DMS 273 (cell line): ENCODE results near the gene SH3GL1.
"Not testable (repeated sequence)": the region's sequence is repeated elsewhere in the genome, so short reads cannot be mapped to it uniquely, and the experiment has no call there.

Experiments used
- DNase-seq: peaks from one replicate; lab custom pipeline; 2025; ENCODE audit not compliant: unreplicated experiment; lab: John Stamatoyannopoulos, UW

SH3GL1 gene

DNA sequence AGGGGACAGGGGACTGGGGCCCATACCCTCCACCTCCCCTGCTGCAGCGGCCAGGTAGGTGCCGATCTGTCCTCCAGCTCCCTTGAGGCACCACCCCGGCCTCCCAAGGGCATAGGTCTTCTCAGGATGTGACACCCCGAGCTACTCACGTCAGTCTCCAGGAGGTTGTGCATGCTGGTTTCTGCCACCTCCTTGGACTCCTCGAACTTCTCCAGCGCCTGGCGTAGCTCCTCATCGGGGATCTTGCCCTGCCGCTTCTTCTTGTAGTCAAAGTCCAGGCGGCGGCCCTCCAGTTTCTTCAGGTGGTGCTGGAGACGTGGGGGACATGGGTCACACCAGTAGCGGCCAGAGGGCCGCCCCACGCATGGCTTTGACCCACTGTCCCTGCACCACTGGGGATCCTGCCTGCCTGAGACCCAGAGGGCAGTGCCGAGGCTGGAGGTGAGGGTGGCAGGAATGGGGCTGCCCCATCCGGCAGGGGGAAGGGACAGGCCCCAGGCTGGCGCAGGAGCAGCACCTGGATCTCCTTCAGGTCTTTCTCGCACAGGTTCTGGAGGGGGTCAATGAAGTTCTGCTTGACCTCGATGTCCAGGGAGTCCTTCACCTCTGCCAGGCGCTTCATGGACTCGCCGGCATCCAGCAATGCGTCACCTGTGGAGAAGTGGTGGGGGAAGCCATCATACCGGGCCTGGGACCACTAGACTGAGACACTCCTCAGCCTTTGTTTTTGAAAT is 36.6 kb downstream of the SH3GL1 start:
- no peak for DNase-seq

DNA sequence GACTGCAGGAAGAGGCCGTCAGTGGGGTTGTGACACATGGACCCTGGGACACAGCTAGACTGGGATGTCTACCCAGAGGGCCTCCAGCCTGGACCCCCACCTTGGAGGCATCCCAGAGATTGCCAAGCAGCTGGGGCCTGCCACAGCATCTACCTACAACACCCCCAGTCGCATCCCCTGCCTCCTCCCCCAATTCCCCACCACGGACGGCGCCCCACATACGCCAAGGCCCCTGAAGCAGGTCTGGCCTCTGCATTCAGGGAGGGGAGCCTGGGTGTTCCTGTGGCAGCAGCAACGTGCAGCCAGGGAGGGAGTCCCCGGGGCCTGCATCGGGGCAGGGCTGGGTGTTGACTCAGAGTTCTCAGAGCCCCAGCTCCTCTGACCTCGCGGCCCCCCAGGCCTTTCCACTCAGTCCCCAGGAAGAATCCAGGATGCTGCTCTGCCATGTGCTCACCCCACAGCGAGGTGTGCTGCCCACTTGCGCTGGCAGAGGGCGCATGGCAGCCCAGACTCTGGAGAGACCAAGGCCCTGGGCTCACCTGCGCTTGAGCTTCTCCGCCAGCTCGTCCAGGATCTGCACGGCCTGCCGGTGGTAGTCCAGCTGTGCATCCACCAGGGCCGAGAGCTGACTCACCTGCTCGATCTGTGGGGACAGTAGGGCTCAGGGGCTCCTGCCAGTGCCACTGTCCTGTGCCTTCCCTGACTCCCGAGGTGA is 37.4 kb downstream of the SH3GL1 start:
- peak; percentile 60 for DNase-seq

DNA sequence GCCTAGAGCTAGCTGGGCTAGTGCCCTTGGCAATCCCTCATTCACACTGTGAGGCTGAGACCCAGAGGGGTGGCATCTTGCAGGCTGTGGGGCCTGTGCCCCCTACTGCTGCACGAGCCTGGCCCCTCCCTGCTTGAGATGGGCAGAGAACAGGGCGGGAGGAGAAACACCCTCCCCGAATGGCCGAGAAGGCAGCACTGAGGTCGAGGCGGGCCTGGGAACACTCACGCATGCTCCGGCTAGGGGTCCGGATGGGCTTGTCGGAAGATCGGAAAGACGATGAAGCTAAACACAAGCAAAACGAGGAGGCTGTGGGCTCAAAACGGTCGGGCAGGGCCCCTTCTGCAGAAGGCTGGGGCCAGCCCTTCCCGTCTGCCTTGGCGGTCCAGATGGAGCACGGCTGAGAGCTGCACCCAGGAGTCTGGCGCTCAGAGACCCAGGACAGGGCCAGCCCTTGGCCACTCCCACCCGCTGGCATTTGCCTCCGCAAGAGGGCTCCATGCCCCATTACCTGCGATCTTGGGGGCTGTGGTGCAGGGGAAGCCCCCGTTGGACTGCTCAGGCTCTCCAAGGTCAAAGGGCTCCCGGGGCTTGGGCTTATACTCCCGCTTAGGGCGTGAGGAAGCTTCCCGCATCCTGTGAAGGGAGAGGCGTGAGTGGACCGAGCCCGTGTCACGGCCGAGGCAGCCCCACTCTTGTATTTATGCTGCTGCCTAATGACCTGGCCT is 38.1 kb downstream of the SH3GL1 start:
- DNase-seq, result peak; percentile 44

DNA sequence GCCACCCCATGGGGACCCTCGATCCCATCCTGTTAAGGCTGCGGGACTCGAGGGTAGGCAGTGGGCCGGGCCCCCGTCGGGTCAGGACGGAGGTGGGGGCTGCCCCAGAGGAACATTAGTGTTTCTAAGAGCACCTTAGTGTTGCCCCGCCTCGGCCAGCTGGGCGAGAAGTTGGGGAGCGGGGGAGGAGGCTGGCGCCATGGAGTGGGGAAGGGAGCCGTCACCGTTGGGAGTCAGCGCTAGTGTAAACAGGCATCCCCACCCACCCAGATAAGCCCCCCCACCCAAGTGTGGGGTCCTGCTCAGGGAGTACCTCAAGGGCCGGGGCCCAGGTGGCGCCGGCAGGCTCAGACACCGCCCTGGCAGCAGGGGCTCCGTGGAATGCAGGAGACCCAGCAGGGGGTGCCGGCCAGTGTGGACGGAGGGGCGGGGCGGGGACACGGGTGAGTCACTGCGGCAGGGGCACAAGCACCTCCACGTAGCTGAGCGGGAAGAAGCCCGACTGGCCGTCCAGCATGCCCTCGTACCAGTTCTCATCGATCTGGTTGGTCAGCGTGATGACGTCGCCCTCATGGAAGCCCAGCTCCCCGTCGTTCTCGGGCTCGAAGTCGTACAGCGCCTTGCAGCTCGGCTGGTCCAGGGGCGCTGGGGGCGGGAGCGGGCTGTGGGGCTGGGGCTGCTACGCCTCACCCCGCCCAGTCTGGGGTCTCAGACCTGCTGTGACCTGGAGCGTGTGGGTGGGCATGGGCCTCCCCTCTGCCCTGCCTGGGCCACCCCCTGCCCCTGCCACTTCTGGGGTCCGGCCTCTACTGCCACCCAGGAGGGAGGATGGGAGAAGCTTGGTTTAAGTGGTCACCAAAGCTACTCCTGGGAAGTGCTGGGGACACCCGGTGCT is 38.9 kb downstream of the SH3GL1 start:
- DNase-seq, result no peak

DNA sequence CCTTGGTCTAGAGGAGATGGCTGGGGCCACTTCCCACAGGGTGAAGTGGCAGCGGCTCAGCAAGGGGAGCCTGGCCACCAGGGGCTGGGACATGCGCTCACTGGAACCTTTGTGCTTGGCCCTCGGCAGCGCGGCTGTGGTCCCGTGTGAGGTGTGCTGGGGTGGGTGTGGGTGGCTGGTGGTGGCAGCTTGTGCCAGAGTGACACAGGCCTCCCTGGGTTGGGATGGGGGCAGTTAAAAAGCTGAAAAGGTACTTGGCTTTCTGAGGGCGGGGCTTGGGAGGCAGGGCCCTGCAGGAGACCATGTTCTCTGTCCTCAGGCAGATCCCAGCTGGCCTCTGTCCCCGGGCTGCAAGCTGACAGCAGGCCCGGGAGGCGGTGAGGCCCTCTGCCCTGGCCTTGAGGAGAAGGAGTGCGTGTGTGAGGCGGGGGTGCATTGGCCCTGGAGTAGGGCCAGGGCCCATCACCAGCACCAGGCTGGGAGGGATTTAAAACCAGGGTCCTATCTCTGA is 39.7 kb downstream of the SH3GL1 start:
- DNase-seq, result peak; percentile 67

DNA sequence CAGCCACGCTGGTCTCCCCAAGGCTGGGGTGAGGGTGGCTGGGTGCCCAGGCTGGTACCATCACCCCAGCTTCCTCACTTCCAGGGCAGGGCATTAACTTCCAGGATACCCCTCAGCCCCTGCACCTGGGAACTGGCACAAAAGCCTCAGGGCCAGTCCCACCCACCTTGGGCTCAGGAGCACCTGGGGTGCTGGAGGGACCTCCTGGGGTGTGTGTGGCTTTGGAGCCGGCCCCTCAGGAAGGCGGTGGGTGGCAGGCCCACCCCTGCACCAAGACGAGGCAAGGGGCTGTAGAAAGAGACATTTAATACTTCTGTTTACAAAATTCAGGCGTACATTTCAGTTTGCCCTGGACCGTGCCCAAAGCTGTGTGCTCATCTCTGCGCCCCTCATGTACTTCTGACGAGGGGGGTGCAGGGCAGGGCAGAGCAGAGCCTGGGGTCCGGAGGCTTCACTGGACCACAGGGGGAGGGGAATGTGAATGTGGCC is 40.2 kb downstream of the SH3GL1 start:
- DNase-seq, result no peak

DNA sequence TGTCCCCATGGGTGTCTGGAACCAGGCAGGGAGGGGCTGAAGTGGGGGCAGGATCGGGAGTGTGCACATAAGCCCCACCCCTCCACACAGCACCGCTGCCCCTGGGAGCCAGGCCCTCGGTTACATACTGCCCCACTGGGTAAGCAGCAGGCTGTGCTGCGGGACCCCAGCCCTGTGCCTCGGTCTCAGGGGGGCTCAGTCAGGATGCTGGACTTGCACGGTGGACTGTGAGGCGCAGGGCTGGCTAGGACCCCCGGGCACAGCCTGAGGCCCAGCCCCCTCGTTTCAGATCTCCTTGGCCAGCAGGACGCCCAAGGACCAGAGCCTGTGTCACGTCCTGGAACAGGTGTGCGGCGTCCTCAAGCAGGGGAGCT is 40.7 kb downstream of the SH3GL1 start:
- DNase-seq, result no peak

DNA sequence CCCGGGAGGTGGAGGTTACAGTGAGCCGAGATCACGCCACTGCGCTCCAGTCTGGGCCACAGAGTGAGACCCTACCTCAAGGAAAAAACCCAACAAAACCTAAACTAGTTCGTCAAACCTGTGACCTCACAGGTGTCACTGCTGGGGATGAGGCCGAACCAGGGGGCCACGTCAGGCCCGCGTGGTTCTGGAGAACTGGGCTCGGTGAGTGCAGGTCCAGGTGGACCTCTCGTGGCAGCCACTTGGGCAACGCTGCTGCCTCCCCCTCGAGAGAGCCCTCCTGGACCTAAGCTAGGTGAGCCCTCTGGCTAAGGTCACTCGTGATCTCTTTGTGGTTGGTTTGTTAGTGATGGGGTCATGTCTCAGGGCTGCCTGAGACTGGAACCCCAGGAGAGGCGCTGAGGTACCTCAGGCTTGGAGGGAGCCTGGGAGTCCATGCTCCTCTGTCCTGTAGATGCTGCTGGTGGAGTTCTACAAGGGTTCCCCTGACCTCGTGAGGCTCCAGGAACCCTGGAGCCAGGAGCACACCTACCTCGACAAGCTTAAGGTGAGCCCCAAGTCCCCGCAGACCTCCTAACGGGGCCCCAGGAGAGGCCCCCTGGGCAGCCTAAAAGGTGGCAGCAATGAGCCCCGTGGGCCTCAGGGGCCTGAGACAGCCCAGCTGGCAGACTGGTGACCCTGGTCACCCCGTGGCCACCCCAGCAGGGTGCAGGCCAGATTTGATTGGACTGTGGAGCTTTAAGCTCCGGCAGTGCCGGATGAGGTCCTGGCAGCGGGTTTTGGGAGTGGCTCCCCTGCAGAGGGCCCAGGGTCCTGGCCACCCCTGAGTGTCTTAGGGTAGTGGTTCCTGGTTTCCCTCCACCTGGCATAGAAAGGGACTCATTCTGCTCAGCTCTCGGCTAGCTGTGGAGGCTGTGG is 41.4 kb downstream of the SH3GL1 start:
- DNase-seq, result no peak

DNA sequence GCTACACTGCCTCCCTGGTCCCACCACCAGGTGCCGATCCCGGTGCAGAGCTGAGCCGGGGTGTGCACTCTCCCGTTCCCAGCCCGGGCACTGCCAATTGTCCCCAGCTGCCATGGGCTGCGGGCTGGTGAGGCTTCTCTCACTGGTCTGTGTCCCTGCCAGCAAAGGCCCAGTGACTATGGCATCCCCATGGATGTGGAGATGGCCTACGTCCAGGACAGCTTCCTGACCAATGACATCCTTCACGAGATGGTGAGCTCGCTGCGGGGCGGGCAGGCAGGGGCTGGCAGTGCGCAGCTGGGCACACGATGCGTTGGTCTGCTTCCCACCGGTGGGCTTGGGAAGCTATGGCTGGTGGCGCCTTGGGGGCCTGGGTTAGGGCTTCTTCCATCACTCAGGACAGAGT is 42.4 kb downstream of the SH3GL1 start:
- no peak for DNase-seq

DNA sequence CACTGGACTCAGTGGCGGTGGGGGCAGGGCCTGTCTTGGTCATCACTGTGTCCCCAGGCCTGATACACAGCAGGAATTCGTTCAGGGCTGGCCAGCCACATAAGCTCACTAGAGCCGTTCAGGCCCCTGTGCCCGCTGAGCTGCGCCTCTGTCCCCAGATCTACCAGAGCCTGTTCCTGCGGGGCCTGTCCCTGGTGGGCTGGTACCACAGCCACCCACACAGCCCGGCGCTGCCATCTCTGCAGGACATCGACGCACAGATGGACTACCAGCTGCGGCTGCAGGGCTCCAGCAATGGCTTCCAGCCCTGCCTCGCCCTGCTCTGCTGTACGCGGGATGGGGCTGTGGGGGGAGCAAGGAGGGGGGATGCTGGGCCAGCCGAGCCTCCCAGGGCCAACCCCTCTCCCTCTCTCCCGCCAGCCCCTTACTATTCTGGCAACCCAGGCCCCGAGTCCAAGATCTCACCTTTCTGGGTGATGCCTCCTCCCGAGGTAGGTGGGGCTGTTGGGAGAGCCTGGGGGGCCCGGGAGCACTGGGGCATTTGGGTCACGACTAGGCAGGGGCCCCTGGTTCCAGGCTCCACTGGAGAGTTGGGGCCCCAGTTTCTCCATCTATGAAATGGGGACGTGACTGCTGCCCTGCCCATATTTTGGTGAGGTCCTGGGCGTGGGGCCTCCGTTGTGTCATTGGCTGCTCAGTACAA is 43.1 kb downstream of the SH3GL1 start:
- DNase-seq, result peak; percentile 77

DNA sequence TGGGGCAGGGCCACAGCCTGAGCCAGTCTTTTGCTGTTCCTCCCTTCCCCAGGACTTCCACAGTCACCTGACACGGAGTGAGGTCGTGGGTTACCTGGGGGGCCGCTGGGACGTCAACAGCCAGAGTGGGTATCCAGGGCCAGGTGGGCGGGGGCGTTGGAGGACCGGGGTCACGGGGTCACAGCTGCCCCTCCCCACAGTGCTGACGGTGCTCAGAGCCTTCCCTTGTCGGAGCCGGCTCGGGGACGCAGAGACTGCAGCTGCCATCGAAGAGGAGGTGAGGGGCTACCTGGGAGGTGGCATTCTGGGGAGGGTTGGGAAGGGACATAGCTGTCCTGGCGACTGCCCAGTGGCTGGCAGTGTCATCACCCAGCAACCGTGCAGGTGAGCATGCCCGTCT is 45.5 kb downstream of the SH3GL1 start:
- no peak for DNase-seq

DNA sequence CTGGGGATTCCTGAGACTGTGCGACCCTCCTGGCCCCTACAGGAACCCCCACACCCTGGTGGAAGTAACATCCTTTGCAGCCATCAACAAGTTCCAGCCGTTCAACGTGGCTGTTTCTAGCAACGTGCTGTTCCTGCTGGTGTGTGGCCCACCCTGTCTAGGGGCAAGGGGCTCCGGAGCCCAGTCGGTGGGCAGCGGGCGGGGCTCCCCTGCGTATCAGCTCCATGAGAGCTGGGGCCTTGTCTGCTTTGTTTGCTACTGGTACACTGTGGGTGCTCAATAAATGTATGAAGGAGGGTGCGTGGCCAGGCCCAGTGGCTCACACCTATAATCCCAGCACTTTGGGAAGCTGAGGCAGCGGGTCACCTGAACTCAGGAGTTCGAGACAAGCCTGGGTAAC is 46.1 kb downstream of the SH3GL1 start:
- no peak for DNase-seq

DNA sequence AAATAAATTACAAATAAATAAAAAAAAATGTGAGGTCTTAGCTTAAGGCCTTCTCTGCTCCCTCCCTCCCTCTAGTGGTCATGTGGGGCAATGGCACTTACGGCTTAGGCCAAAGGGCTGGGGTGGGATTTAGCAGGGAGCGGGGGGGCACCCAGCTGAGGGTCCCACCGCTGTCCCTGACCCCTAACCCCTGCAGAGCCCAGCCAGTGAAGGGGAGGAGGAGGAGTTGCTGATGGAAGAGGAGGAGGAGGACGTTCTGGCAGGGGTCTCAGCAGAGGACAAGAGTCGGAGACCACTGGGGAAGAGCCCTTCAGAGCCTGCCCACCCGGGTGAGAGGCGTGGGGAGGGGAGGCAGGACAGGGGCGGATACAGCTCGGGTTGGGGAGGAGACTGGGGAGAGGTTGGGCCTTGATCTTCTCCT is 47.6 kb downstream of the SH3GL1 start:
- DNase-seq, result peak; percentile 82

DNA sequence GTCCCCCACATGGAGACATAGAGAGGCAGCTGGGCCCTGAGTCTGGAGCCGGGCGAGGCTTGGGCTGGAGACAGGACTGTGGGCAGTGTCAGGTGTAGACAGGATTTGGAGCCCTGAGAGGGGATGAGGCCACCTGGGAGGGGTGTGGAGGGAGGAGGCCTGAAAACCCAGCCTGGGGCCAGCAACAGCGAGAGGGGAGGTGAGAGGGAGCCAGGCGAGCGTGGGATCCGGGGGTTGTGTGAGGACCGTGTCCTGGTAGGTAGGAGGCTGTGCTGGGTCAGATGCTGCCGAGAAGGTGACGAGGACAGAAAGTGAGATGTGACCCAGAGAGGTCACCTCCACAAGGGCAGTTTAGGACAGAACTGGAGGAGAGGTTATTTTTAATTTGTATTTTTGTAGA is 49.6 kb downstream of the SH3GL1 start:
- no peak for DNase-seq

DNA sequence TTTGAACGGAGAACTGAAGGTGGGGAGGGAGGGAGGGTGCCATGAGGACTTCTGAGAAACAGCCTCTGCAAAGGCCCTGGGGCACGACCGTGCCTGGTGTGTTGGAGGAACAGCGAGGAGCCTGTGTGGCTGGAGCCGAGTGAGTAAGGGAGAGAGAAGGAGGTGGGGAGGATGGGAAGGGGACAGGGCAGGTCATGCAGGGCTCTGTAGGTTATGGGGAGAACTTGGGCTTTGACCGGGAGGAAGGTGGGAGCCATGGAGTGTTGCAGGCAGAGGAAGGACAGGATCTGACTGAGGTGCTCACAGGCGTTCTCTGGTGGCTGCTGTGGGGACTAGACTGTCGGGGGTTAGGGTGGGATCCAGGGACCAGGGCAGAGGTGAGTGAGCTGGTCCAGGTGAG is 50.2 kb downstream of the SH3GL1 start:
- DNase-seq, result no peak

DNA sequence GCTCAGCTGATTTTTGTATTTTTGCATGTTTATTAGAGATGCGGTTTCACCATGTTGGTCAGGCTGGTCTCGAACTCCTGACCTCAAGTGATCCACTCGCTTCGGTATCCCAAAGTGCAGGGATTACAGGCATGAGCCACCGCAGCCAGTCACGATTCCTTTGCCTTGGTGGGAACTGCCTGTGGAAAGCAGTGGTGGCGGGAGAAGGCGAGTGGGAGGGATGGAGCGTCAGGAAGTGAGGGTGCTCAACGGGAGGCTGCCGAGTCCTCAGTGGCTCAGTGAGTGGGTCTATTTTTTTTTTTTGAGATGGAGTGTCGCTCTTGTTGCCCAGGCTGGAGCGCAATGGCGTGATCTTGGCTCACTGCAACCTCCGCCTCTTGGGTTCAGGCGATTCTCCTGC is 51.1 kb downstream of the SH3GL1 start:
- DNase-seq, result not testable (repeated sequence)

DNA sequence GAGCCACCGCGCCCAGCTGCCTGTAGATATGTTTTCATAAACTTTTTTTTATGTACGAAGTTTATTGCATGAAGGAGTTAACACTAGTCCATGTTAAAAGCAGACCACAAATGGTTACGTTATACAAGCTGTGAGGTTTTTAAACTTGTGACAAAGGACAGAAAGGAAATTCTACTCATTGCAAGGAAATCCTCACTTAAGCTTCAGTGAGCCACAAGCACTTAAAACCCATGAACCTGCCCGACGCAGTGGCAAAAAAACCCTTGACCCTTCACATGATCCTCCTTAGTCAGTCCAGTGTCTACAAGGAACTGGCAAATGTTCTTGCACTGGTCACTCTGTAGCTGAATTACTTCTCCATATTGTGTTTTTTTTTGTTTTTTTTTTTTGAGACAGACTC is 52.8 kb downstream of the SH3GL1 start:
- no peak for DNase-seq

DNA sequence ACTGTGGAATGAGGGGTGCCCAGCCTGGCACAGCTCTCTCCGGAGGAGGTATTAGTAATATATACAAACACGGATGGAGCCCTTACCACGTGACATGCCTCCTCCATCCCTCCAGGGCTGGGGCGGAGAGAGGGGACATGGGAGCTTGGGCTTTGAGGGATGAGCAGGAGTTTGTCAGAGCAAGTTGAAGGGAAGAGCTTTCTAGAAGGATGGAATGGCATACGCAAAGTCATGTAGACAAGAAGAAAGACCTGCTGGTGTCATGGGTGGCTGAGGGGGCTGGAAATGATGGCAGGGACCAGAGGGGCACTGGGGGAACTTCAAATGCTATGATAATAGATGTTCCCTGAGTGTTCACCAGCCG is 54.3 kb downstream of the SH3GL1 start:
- DNase-seq, result no peak

DNA sequence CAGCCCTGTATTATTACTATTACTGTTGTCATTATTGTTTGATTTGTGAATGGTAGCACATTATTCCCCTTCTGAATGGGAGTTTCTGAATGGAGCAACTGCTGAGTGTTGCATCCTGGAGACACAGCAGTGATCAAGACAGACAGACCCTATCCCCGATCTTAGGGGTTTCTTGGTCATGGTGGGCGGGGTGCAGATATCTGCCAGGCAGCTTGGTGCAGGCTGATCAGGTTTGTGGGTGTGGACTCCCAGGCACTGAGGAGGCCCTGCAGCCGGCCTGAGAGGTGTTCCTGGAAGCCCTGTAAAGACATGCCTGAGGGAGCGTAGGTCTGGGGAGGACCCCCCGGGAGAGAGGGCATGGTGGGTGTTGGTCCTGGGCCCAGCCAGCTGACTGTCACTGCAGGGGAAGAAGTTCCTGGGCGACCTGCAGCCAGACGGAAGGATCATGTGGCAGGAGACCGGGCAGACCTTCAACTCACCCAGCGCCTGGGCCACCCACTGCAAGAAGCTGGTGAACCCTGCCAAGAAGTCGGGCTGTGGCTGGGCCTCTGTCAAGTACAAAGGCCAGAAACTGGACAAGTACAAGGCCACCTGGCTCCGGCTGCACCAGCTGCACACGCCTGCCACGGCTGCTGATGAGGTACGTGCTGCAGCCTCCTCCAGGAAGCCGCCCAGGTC is 54.9 kb downstream of the SH3GL1 start:
- no peak for DNase-seq
